Thyroid gland (tissue), 4 donors: ENCODE measurements around the gene ZFHX3.

Experiments used
- POLR2A ChIP-seq, 2 donors: fragments of 450-650 bp; IDR thresholded peaks; one replicate each; pipeline ENCODE4 v1.6.1; 2017; ENCODE audit warnings: antibody characterized with exemption in 2 of 2, mild to moderate bottlenecking in 2 of 2, moderate library complexity in 1 of 2
- TF ChIP-seq, protein P1 (sequence below), 6 experiments: fragments of 200-600 bp in 3 of 6; fragments of 450-650 bp in 3 of 6; sonication (generic) in 3 of 6; IDR thresholded peaks; one replicate each; pipeline ENCODE4 v1.5.1; 2016 to 2019; ENCODE audit warnings: antibody characterized with exemption in 6 of 6, mild to moderate bottlenecking in 2 of 6, inconsistent platforms in 1 of 6, moderate library complexity in 1 of 6

GRCh38 chr16:73066927-73067670, 19.2 kb upstream of the ZFHX3 start:
- TF ChIP-seq, protein P1, sequence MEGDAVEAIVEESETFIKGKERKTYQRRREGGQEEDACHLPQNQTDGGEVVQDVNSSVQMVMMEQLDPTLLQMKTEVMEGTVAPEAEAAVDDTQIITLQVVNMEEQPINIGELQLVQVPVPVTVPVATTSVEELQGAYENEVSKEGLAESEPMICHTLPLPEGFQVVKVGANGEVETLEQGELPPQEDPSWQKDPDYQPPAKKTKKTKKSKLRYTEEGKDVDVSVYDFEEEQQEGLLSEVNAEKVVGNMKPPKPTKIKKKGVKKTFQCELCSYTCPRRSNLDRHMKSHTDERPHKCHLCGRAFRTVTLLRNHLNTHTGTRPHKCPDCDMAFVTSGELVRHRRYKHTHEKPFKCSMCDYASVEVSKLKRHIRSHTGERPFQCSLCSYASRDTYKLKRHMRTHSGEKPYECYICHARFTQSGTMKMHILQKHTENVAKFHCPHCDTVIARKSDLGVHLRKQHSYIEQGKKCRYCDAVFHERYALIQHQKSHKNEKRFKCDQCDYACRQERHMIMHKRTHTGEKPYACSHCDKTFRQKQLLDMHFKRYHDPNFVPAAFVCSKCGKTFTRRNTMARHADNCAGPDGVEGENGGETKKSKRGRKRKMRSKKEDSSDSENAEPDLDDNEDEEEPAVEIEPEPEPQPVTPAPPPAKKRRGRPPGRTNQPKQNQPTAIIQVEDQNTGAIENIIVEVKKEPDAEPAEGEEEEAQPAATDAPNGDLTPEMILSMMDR (IDR thresholded peaks at IDR 0.05), result no peak
- TF ChIP-seq POLR2A (IDR thresholded peaks at IDR 0.05), result no peak
